ENCODE data around the gene D2HGDH. TPM values are rescaled to one million over a fixed set of nuclear protein-coding genes. Genes with fewer than 3 reads are reported as not detected.
A peak's percentile ranks its signal among the peaks of the same experiment; 100 is the strongest.
"Not testable (repeated sequence)": the region's sequence is repeated elsewhere in the genome, so short reads cannot be mapped to it uniquely, and the experiment has no call there.

The D2HGDH gene
- total RNA-seq, 1 experiment from 2014 or later: 50.7 TPM

- in situ Hi-C loops (cut with HindIII; ENCODE audit: low sequenced_read_pairs): no loop called here
- no peak for DNase-seq (ENCODE audit: low spot score)
These were observed 42.8 kb downstream of the D2HGDH start for GRCh38 chr2:241777170-241777685.

- in situ Hi-C loops (cut with HindIII; ENCODE audit: low sequenced_read_pairs): no loop called here
- no peak for DNase-seq (ENCODE audit: low spot score)
These were observed 43.5 kb downstream of the D2HGDH start for GRCh38 chr2:241777686-241778627.

DNA sequence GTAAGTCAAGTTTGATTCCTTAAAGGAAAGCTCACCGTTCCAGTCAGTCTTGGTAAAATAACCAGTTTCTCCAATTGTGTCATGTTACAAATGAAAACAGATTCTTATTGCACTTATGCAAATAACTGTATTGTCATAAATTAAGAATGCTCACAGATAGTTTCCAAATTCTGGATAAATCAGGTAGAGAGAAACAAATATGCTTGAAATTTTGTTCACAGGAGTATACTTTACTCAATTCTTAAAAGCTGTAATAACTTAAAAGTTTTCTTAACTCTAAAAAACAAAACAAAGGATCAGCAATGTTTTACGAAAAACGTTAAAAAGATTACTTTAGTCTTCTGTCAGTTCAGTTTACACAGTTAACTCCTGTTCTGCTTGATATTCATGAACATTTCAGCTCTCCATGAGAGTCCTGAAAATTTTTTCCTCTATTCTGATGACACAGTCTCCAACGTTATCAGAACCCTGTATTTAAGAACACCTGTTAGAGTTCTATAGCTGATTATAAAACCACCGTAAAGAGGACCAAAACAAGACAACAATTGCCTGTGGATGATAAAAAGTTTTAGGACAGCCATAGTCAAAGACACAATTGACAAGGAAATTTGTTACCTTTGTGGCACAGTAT is 46.6 kb downstream of the D2HGDH start:
- in situ Hi-C loops (cut with HindIII; ENCODE audit: low sequenced_read_pairs): no loop called here
- DNase-seq (ENCODE audit: low spot score): no peak

GRCh38 chr2:241782053-241782452 is 47.6 kb downstream of the D2HGDH start:
- in situ Hi-C loops (cut with HindIII; ENCODE audit: low sequenced_read_pairs); DNase-seq (ENCODE audit: low spot score): not testable (repeated sequence)

DNA sequence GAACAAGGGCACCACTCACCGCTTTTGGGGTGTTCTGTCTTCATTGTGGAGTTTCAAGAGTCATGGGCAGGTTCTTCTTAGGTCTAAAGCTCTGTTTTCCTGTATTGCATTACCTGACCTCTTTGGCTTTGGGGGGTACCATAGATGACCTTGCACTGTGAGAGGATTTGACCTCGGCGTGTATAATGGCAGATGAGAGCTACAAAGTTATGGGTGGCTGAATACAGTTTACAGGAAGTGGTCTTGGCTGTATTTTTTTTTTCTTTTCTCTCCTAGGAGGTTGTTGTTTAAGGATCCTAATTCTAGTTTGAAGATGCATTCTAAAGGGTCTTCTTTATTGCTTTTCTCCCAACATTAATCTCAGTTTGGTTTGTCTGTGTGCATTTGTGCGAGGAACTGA is 53.7 kb downstream of the D2HGDH start:
- no peak for DNase-seq (ENCODE audit: low spot score)
- in situ Hi-C loops (cut with HindIII; ENCODE audit: low sequenced_read_pairs): no loop called here

DNA sequence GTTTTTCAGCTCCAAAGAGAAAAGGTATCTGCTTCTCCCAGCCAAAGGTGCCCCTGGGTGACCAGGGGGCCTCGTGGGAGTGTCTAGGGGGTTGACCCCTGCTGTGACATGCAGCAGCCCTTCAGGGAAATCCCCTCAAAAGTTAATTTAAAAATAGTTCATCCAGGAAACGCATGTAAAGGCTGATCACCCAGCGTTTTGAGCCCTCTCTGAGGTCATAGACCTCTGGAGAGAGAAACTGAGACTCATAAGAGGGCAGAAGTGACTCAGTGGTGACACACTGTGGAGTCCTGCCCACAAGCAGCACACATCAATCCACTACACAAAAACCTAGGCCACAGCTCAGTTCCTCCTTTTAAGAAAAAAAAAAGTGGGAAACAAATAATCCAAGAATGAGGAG is 54.1 kb downstream of the D2HGDH start:
- no peak for DNase-seq (ENCODE audit: low spot score)
- in situ Hi-C loops (cut with HindIII; ENCODE audit: low sequenced_read_pairs): no loop called here

GRCh38 chr2:241791385-241791784 is 57.0 kb downstream of the D2HGDH start:
- in situ Hi-C loops (cut with HindIII; ENCODE audit: low sequenced_read_pairs): not testable (repeated sequence)

GRCh38 chr2:241793385-241793784 is 59.0 kb downstream of the D2HGDH start:
- DNase-seq (ENCODE audit: low spot score): no peak
- in situ Hi-C loops (cut with HindIII; ENCODE audit: low sequenced_read_pairs): no loop called here

More at GRCh38 chr2:241791385-241791784, 57.0 kb downstream of the D2HGDH start:
- not testable (repeated sequence) for DNase-seq (ENCODE audit: low spot score)

GRCh38 chr2:241794250-241794823 is 59.9 kb downstream of the D2HGDH start:
- in situ Hi-C loops (cut with HindIII; ENCODE audit: low sequenced_read_pairs): no loop called here
- DNase-seq (ENCODE audit: low spot score): no peak

DNA sequence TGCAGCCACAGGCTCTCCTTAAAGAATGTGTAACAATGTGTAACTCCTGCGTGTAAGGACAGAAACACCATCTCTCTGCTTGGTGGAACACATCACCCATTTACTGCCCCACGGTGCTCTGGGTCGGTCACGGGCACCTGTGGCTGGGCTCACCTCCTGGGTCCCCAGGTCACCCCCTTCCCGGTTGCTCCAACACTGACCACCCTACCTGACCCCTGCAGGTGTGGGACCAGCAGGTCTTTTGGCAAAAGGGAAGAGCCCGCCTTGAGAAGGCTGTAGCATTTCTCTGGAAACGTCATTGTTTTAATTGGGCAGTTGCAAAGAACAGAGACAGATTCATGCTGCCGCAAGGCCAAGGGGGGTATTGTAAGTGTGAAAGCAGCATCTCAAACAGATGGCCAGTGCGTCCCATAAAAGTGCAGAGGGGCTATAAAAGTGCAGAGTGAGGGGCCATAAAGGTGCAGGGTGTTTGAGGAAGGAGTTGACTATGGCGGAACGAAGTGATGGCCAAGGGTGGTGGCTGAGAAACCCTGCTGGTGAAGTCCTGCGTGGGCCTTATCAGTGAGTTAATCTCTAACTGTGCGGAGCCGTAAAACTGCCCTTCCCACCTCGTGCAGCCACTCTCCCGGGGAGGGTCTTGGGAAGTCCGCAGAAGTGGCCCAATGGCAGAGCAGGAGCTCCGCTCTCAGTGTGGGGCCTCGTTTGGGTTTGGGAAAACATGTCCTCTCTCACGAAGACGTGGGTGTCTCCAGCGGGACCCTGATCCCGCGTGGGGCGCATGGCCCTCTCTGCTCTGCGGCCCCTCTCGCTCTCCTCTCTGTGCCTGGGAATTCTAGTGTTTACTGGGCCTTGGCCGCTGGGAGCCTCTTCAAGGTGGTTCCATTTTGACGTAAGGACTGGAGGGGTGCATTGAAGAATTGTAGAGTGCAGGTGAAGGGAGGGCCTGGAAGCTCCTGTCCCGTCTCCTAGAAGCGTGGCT is 60.9 kb downstream of the D2HGDH start:
- DNase-seq (ENCODE audit: low spot score): no peak
- in situ Hi-C loops (cut with HindIII; ENCODE audit: low sequenced_read_pairs): no loop called here

- no peak for DNase-seq (ENCODE audit: low spot score)
- in situ Hi-C loops (cut with HindIII; ENCODE audit: low sequenced_read_pairs): no loop called here
These were observed 61.8 kb downstream of the D2HGDH start for GRCh38 chr2:241796209-241796608.

DNA sequence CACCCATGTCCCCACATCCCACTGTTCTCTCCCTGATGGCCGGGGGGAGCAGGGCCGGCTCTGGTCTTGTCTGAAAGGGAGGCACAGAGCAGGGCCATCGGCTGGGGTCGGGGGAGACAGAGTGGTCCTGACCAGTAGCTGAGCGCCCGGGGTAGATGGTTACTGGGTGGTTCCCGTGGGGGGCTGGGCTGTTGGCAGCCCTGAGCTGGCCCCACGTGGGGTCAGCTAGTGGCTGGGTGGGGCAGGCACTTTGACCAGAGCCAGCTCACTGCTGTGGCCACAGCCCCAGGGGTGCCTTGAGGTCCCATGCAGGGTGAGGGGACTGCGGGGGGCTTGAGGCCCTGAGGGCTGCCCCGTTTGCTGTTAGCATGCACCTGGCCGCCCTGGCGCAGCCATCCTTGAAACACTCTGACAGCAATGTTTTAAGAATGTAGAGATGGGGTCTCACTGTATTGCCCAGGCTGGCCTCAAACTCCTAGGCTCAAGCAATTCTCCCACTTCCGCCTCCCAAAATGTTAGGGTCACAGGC is 62.2 kb downstream of the D2HGDH start:
- in situ Hi-C loops (cut with HindIII; ENCODE audit: low sequenced_read_pairs): no loop called here

DNA sequence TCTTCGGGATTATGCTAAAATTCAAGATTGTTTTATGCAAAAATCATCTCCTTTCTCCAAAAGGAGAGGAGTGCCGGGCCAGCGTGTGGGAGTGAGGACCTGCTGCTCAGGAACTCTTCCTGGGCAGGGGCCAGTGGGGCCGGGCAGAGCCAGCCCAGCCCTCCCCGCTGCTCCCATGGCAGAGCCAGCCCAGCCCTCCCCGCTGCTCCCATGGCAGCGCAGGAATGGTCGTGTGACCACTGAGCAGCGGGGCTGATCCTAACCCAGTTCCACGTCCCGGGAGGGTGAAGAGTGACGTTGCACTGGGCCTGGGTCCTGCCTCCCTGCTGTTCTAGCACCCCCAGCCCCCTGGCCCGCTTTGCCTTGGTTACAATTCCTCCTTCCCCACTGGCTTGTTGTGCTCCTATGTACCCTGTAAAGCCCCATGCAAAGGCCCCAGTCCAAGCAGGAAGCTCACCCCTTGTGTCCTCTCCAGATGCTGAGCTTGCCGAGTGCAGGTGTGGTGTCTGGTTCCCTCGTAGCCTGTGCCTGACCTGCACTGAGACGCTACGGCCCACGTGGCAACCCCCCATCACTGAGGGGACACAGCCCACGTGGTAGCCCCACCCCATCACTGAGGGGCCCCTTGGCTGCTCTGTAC is 63.1 kb downstream of the D2HGDH start:
- peak; percentile 44 for DNase-seq (ENCODE audit: low spot score)
- in situ Hi-C loops (cut with HindIII; ENCODE audit: low sequenced_read_pairs): no loop called here

More for the DNA sequence above, 62.2 kb downstream of the D2HGDH start:
- no peak for DNase-seq (ENCODE audit: low spot score)

DNA sequence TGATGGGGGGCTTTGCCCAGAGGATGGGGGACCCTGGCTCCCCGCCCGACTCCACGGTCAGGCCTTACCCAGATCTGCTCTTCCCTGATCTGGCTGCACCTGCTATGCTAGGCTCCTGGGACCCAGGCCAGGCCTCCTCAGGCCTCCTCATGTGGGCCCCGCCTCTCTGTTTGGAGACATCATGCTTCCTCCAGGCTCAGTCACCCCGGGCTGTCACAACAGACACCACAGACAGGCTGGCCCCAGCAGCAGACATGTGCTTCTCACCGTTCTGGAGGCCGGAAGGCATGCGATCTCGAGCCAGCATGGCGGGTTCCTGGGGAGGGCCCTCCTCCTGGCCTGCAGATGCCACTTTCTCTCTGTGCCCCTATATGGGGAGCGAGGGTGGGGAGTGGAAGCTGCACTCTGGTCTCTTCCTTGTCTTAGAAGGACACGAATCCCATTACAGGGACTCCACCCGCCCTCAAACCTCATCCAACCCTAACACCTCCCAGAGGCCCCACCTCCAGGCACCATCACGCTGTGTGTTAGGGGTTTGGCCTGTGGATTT is 63.7 kb downstream of the D2HGDH start:
- in situ Hi-C loops (cut with HindIII; ENCODE audit: low sequenced_read_pairs): no loop called here
- DNase-seq (ENCODE audit: low spot score): peak; percentile 73

- in situ Hi-C loops (cut with HindIII; ENCODE audit: low sequenced_read_pairs): no loop called here
- no peak for DNase-seq (ENCODE audit: low spot score)
These were observed 64.4 kb downstream of the D2HGDH start for GRCh38 chr2:241798631-241799521.

DNA sequence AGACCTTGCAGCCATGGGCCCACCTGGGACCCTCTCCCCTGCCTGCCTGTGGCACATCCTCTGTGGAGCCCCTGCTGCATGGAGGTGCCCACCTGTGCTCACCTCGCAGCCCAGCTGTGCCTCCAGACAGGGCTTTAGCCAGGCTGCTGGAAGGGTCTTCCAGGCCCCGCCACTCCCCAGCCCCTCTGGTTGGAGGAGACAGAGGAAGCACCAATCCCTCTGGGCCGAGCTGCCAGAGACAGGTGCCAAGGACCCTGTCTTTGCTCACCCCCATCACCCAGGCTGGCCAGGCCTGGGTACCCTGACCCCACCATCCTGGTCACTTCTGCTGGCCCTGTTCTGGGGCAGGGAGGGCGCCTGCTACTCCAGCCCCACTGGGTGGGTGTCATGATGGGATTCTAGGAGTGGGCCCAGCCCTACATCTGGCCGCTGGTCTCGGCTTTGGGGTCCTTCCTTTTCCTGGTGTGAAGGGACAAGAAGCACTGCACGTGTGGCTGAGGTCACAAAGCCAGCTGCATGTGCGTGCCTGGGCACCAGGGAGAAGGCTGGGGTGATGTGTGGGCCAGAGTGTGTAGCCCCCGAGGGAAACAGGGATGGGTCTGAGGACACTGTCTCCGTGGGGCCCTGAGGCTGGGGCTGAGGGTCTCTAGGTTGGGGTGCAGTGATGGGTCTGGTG is 65.2 kb downstream of the D2HGDH start:
- DNase-seq (ENCODE audit: low spot score): no peak
- in situ Hi-C loops (cut with HindIII; ENCODE audit: low sequenced_read_pairs): no loop called here

Data from G401 (cell line).